ENCODE data around the gene MAVS.

MAVS gene

DNA sequence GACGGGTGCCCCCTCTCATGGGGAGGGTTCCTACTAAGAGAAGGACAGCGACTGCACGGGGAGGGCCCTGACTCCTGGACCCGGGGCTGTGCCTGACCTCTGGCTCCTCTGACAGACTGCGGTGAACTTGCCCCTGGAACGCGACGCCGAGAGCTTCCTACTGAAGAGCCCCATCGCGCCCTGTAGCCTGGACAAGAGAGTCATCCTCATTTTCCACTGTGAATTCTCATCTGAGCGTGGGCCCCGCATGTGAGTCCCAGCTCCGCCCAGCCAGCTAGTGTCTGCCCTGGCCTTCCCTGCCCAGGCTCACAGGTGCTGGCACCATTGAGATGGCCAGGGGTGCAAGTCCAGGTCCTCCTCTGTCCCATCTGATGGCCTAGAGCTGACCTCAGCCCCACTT, 43.3 kb upstream of the MAVS start:
- no peak for DNase-seq (ENCODE audit: extremely low spot score)
- TF ChIP-seq BHLHE40 (IDR thresholded peaks at IDR 0.05; ENCODE audit: borderline replicate concordance), result no peak
- TF ChIP-seq ELF4 (IDR thresholded peaks at IDR 0.05), result no peak
- no peak for TF ChIP-seq FOXM1 (IDR thresholded peaks at IDR 0.05; ENCODE audit: borderline replicate concordance)
- TF ChIP-seq ZNF384 (IDR thresholded peaks at IDR 0.05), result no peak
- TF ChIP-seq TARDBP (IDR thresholded peaks at IDR 0.05), result no peak
- no peak for TF ChIP-seq SP1 (IDR thresholded peaks at IDR 0.05)
- ChIA-PET CTCF (no interaction called here), POLR2A (no interaction called here)

DNA sequence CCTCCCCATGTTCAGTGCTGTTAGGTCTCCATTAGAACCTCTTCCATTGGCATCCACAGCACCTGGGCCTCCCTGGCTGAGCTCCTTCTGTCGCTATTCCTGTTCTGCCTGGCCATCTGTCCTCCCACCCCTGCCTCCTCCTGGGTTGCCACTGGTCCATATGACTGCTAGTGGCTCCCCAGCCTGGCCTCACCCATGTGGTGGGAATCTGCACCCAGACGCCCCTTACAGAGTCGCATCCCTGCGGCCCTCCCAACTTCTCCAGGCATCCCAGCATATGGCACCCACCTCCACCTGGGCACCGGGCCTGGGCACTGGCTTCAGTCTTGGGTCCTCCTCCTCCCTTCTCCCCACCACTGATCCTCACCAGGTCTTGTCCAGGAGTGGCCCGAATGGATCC, 42.8 kb upstream of the MAVS start:
- POLR2A ChIA-PET, result no interaction called here
- no peak for TF ChIP-seq ARNT (IDR thresholded peaks at IDR 0.05)
- TF ChIP-seq SUZ12 (IDR thresholded peaks at IDR 0.05), result no peak
- TF ChIP-seq TARDBP (IDR thresholded peaks at IDR 0.05), result no peak
- no peak for TF ChIP-seq LEF1 (IDR thresholded peaks at IDR 0.05; ENCODE audit: borderline replicate concordance)
- no peak for TF ChIP-seq FOXM1 (IDR thresholded peaks at IDR 0.05; ENCODE audit: borderline replicate concordance)
- TF ChIP-seq, protein P1, sequence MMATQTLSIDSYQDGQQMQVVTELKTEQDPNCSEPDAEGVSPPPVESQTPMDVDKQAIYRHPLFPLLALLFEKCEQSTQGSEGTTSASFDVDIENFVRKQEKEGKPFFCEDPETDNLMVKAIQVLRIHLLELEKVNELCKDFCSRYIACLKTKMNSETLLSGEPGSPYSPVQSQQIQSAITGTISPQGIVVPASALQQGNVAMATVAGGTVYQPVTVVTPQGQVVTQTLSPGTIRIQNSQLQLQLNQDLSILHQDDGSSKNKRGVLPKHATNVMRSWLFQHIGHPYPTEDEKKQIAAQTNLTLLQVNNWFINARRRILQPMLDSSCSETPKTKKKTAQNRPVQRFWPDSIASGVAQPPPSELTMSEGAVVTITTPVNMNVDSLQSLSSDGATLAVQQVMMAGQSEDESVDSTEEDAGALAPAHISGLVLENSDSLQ (IDR thresholded peaks at IDR 0.05), result no peak
- no peak for TF ChIP-seq L3MBTL2 (conservative IDR thresholded peaks at IDR 0.05)
- no peak for TF ChIP-seq FOXK2 (IDR thresholded peaks at IDR 0.05)
- no peak for TF ChIP-seq SP1 (IDR thresholded peaks at IDR 0.05)
- TF ChIP-seq ELF4 (IDR thresholded peaks at IDR 0.05), result no peak
- no peak for TF ChIP-seq ZNF384 (IDR thresholded peaks at IDR 0.05)
- TF ChIP-seq NFRKB (IDR thresholded peaks at IDR 0.05), result no peak
- TF ChIP-seq HDGF (IDR thresholded peaks at IDR 0.05; ENCODE audit: borderline replicate concordance), result no peak
- no peak for TF ChIP-seq CTBP1 (IDR thresholded peaks at IDR 0.05; ENCODE audit: borderline replicate concordance)
- CTCF ChIA-PET, result no interaction called here
- DNase-seq (ENCODE audit: extremely low spot score), result no peak

DNA sequence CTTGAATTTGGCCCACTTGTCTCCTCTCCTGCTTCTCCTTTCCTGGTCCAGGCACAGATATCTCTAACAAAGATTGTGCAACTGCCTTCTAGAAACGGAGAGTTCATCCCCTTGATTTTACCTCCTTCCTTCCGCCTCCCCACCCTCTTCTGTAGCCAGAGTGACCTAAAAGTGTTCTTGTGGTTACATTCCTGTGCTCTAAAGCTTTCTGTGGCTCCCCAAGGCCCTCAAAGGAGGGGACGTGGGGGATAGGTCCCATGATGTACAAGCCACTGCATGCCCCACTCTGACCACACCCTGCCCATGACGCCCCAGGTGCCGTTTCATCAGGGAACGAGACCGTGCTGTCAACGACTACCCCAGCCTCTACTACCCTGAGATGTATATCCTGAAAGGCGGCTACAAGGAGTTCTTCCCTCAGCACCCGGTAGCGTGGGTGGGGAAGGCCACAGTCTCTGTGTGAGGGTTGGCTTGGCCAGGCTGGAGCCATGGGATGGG, 42.3 kb upstream of the MAVS start:
- TF ChIP-seq LEF1 (IDR thresholded peaks at IDR 0.05; ENCODE audit: borderline replicate concordance), result no peak
- no peak for TF ChIP-seq FOXM1 (IDR thresholded peaks at IDR 0.05; ENCODE audit: borderline replicate concordance)
- ChIA-PET POLR2A (interaction anchor here (0.7 to 1.4 kb wide), 3 partner anchors 9 to 18 kb away, joined by 3 to 10 read pairs (median 6); partner anchors contain the start of genes AP5S1, CDC25B and CENPB), CTCF (no interaction called here)
- DNase-seq (ENCODE audit: extremely low spot score), result no peak

DNA sequence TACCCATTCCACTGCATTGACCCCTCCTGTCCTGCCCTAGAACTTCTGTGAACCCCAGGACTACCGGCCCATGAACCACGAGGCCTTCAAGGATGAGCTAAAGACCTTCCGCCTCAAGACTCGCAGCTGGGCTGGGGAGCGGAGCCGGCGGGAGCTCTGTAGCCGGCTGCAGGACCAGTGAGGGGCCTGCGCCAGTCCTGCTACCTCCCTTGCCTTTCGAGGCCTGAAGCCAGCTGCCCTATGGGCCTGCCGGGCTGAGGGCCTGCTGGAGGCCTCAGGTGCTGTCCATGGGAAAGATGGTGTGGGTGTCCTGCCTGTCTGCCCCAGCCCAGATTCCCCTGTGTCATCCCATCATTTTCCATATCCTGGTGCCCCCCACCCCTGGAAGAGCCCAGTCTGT, 41.9 kb upstream of the MAVS start:
- no peak for DNase-seq (ENCODE audit: extremely low spot score)
- CTCF ChIA-PET, result interaction anchor here (0.9 kb wide), 1 partner anchor 13 kb away, joined by 3 read pairs; no protein-coding TSS in a partner anchor
- POLR2A ChIA-PET, result interaction anchor here (0.7 to 1.4 kb wide), 3 partner anchors 9 to 18 kb away, joined by 3 to 10 read pairs (median 6); partner anchors contain the start of genes AP5S1, CDC25B and CENPB
- no peak for TF ChIP-seq FOXK2 (IDR thresholded peaks at IDR 0.05)
- TF ChIP-seq CTBP1 (IDR thresholded peaks at IDR 0.05; ENCODE audit: borderline replicate concordance), result no peak
- TF ChIP-seq ARNT (IDR thresholded peaks at IDR 0.05), result no peak
- TF ChIP-seq SP1 (IDR thresholded peaks at IDR 0.05), result no peak
- TF ChIP-seq HDGF (IDR thresholded peaks at IDR 0.05; ENCODE audit: borderline replicate concordance), result no peak
- TF ChIP-seq, protein P1 (IDR thresholded peaks at IDR 0.05), result no peak
- TF ChIP-seq ZNF384 (IDR thresholded peaks at IDR 0.05), result no peak
- TF ChIP-seq FOXM1 (IDR thresholded peaks at IDR 0.05; ENCODE audit: borderline replicate concordance), result no peak
- no peak for TF ChIP-seq BHLHE40 (IDR thresholded peaks at IDR 0.05; ENCODE audit: borderline replicate concordance)
- TF ChIP-seq FOXA1 (IDR thresholded peaks at IDR 0.05), result no peak
- TF ChIP-seq L3MBTL2 (conservative IDR thresholded peaks at IDR 0.05), result no peak

DNA sequence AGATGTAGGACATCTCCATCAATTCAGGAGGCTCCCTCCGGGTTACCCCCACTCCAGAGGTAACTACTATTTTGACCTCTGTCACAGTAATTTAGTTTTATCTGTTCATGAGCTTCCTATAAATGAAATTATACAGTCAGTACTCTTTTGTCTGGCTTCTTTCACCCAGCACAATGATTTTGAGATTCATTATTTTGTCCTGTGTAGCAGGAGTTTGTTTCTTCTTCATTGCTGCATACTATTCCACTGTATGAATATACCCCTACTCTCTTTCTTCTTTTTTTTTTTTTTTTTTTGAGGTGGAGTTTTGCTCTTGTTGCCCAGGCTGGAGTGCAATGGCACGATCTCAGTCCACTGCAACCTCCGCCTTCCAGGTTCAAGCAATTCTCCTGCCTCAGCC, 38.1 kb upstream of the MAVS start:
- CTCF ChIA-PET, result no interaction called here
- POLR2A ChIA-PET, result no interaction called here

DNA sequence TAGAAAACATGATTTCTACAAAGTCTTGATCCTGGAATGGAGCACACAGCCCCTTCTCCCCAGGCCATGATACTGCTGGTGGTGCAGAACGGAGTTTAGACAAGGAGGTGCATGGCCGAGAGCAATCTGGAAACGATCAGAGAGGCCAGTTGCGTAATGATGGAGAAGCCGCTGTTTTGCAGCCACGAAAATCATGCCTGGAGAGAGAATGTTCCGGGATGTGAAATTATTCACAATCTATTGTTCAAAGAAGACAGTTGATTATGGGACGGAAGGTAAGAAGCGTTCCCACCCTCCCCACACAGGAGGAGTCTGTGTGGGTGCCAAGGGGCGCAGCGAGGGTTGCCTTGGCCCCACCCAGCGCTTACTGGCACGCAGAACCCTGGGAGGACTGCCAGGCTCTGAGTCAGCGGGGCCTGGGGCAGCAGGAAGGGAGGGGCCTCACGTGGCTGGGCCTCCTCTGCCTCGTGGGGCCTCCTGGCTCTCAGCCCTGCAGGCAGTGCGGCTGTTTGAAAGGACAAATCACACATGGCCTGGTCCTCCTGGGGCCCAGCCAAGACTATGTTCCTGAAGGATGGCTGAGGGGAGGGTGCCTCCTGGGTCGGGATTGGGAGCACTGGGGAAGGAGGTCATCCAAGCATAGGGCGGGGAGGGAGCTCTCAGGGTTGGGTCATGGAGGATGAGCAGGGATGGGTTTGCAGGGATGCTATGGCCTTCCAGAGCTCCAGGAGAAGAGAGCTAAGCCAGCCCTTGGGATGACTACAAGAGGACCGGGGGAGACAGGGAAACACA, 35.0 kb upstream of the MAVS start:
- peak; percentile 49 for DNase-seq (ENCODE audit: extremely low spot score)
- ChIA-PET POLR2A (interaction anchor here (3.1 kb wide), 1 partner anchor 9 kb away, joined by 10 read pairs; the partner anchor contains the start of gene AP5S1), CTCF (no interaction called here)
- TF ChIP-seq NFRKB (IDR thresholded peaks at IDR 0.05), result no peak
- TF ChIP-seq L3MBTL2 (conservative IDR thresholded peaks at IDR 0.05), result peak; percentile 45

More for the DNA sequence above, 38.1 kb upstream of the MAVS start:
- no peak for DNase-seq (ENCODE audit: extremely low spot score)
- TF ChIP-seq SUZ12 (IDR thresholded peaks at IDR 0.05) (no peak), FOXM1 (IDR thresholded peaks at IDR 0.05; ENCODE audit: borderline replicate concordance) (no peak), HDGF (IDR thresholded peaks at IDR 0.05; ENCODE audit: borderline replicate concordance) (no peak), LEF1 (IDR thresholded peaks at IDR 0.05; ENCODE audit: borderline replicate concordance) (no peak), L3MBTL2 (conservative IDR thresholded peaks at IDR 0.05) (no peak), NFRKB (IDR thresholded peaks at IDR 0.05) (no peak), ZNF384 (IDR thresholded peaks at IDR 0.05) (no peak)
- TF ChIP-seq, protein P1 (IDR thresholded peaks at IDR 0.05), result no peak
